ENCODE measurements around the gene STEAP1B. TPM values are rescaled to one million over a fixed set of nuclear protein-coding genes. Genes with fewer than 3 reads are reported as not detected.
"Not testable (repeated sequence)": the region's sequence is repeated elsewhere in the genome, so short reads cannot be mapped to it uniquely, and the experiment has no call there.

The STEAP1B gene
- polyA plus RNA-seq, 3 donors, result 0.16 TPM; not detected in 2

DNA sequence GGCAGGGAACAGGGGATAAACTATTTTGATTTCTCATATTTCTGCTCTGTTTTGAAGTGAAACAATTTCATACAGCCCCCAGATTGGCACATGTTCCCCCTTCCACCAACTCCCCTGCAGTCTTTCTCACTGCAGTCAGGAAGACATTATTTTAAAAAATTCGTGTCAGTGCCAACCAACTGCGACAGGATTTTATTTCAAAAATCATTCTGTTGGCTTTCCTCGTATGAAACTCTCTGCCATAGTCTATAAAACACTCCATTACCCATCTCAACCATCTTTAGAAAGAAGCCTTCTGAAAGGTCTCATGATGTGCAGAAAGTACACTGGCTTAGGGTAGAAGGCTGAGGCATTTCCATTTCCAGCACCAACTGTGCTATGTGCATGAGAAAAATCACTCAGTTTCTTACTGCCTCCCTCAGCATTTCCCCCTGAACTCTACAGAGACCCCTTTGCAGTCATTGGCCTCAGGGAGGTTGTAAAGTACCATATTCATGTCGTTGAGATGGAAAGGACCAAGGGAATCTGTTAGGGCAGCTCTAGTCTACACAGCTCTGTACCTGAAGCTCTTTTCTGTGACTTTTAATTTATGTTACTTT is 46.9 kb downstream of the STEAP1B start:
- no peaks in the 10 kb centered on the region for H3K79me2 ChIP-seq (ENCODE audit: insufficient read depth, low read length)
- H3K27me3 ChIP-seq (ENCODE audit: control insufficient read depth in 2 of 2, insufficient read depth in 2 of 2, low read length in 2 of 2), result peaks cover 21 to 31% of the 10 kb centered on the region in 2 donors
- H3K27ac Mint-ChIP-seq, result no peak overlapping the region
- H2AFZ ChIP-seq (ENCODE audit: insufficient read depth, low read depth, low read length, poor library complexity, severe bottlenecking), result no peak overlapping the region
- H3K4me3 ChIP-seq (replicated peaks in 1 of 3; ENCODE audit: low read depth in 2 of 3, low read length in 3 of 3), result no peak overlapping the region
- H3K4me1 Mint-ChIP-seq, result peaks cover 6% of the 10 kb centered on the region
- H4K20me1 ChIP-seq (ENCODE audit: insufficient read depth, low read length), result no peaks in the 10 kb centered on the region
- H3K9me3 ChIP-seq (replicated peaks in 1 of 2; ENCODE audit: control insufficient read depth in 1 of 2, insufficient read depth in 1 of 2, low read length in 2 of 2), result peaks cover 0 to 4% of the 10 kb centered on the region in 2 donors
- peaks cover 21 to 39% (median 28%) of the 10 kb centered on the region in 3 donors for H3K27me3 Mint-ChIP-seq (ENCODE audit: low read depth in 3 of 3)
- H3K27ac ChIP-seq (ENCODE audit: low read depth in 1 of 2, low read length in 2 of 2), result no peak overlapping the region
- H3K4me1 ChIP-seq (ENCODE audit: control insufficient read depth in 1 of 2, insufficient read depth in 2 of 2, low read length in 2 of 2), result no peaks in the 10 kb centered on the region
- no peak for DNase-seq
- H3K36me3 Mint-ChIP-seq, result no peaks in the 10 kb centered on the region
- no peaks in the 10 kb centered on the region for H3K36me3 ChIP-seq (replicated peaks in 1 of 2; ENCODE audit: control insufficient read depth in 1 of 2, insufficient read depth in 2 of 2, low read length in 2 of 2)
- intact Hi-C loops (cut with micrococcal nuclease), result no loop called here
- H3K9ac ChIP-seq (ENCODE audit: insufficient read depth, low read length, poor library complexity, severe bottlenecking), result no peak overlapping the region
- H3K9me3 Mint-ChIP-seq, result peaks cover 0 to 5% (median 0%) of the 10 kb centered on the region in 7 donors
- WGBS (ENCODE audit: insufficient coverage), result 60% methylated on average over 2 of the region's 4 CpGs
- H3K4me3 Mint-ChIP-seq, result peak overlapping the region in 1 of 2 donors; percentile 37
- TF ChIP-seq CTCF (IDR thresholded peaks at IDR 0.05), result no peak
- no peak overlapping the region for H3K4me2 ChIP-seq (replicated peaks; ENCODE audit: extremely low read depth, low read length, poor library complexity, severe bottlenecking)

DNA sequence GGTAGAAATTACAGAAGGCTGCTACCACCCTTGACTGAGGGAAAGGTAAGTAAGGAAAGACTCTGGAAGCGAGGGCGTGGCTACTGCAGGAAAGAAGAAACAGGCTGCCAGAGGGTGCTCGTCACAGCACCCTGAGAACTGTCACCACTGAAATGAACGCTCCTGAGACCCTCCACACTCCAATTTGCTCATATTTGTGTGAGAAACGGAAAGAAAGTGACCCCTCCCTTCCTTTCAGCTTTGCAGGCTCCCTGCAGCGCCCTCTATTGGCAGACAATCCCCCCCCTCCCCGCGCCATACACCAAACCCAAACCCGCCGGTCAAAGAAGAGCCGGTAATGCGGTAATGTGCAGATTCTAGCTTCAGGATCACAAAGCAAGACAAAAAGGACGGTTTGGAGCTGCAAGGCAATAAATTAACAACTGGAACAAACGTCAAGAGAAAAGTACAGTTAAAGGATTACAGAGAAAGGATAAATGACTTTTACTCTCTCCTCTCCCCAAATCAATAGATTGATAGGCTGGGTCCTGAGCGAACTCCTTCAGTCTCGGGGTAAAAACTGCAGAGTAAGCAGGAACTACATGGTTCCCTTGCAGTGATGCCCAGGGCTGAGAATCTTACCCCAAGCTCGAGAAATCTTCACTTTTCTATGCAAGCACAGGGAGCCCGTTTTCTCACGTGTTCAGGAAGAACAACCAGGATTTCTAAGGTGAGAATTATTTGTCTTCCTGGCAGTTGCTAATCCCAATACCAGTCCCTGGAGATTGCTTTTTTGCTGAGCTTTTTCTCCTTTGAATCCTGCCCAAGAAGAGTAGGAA is 47.6 kb downstream of the STEAP1B start:
- DNase-seq, result no peak
- TF ChIP-seq CTCF (IDR thresholded peaks at IDR 0.05), result peak; percentile 64
- Histone ChIP-seq H3K79me2 (ENCODE audit: insufficient read depth, low read length) (no peaks in the 10 kb centered on the region), H4K20me1 (ENCODE audit: insufficient read depth, low read length) (no peaks in the 10 kb centered on the region), H2AFZ (ENCODE audit: insufficient read depth, low read depth, low read length, poor library complexity, severe bottlenecking) (no peak overlapping the region), H3K27ac (ENCODE audit: low read depth in 1 of 2, low read length in 2 of 2) (no peak overlapping the region), H3K36me3 (replicated peaks in 1 of 2; ENCODE audit: control insufficient read depth in 1 of 2, insufficient read depth in 2 of 2, low read length in 2 of 2) (no peaks in the 10 kb centered on the region), H3K9me3 (replicated peaks in 1 of 2; ENCODE audit: control insufficient read depth in 1 of 2, insufficient read depth in 1 of 2, low read length in 2 of 2) (peaks cover 0 to 4% of the 10 kb centered on the region in 2 donors), H3K9ac (ENCODE audit: insufficient read depth, low read length, poor library complexity, severe bottlenecking) (no peak overlapping the region), H3K4me1 (ENCODE audit: control insufficient read depth in 1 of 2, insufficient read depth in 2 of 2, low read length in 2 of 2) (no peaks in the 10 kb centered on the region), H3K4me2 (replicated peaks; ENCODE audit: extremely low read depth, low read length, poor library complexity, severe bottlenecking) (no peak overlapping the region), H3K27me3 (ENCODE audit: control insufficient read depth in 2 of 2, insufficient read depth in 2 of 2, low read length in 2 of 2) (peaks cover 21 to 31% of the 10 kb centered on the region in 2 donors), H3K4me3 (replicated peaks in 1 of 3; ENCODE audit: low read depth in 2 of 3, low read length in 3 of 3) (no peak overlapping the region)
- Mint-ChIP-seq H3K9me3 (peaks cover 0 to 5% (median 0%) of the 10 kb centered on the region in 7 donors), H3K27ac (no peak overlapping the region), H3K36me3 (no peaks in the 10 kb centered on the region), H3K4me1 (peaks cover 6% of the 10 kb centered on the region), H3K27me3 (ENCODE audit: low read depth in 3 of 3) (peaks cover 21 to 39% (median 26%) of the 10 kb centered on the region in 3 donors), H3K4me3 (peak overlapping the region in 1 of 2 donors; percentile 56)
- intact Hi-C loops (cut with micrococcal nuclease), result no loop called here
- WGBS (ENCODE audit: insufficient coverage), result 22% methylated on average over 9 of the region's 19 CpGs

DNA sequence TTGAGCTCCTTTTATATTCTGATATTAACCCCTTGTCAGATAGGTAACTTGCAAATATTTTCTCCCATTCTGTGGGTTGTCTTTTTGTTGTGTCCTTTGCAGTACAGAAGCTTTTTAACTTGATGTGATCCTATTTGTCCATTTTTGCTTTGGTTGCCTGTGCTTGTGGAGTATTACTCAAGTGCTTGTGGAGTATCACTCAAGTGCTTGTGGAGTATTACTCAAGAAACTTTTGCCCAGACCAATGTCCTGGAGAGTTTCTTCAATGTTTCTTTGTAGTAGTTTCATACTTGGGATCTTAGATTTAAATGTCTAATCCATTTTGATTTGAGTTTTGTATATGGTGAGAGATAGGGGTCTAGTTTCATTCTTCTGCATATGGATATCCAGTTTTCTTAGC is 50.0 kb downstream of the STEAP1B start:
- H3K27ac Mint-ChIP-seq; H3K9me3 ChIP-seq (replicated peaks in 1 of 2; ENCODE audit: control insufficient read depth in 1 of 2, insufficient read depth in 1 of 2, low read length in 2 of 2); H3K36me3 ChIP-seq (replicated peaks in 1 of 2; ENCODE audit: control insufficient read depth in 1 of 2, insufficient read depth in 2 of 2, low read length in 2 of 2); H4K20me1 ChIP-seq (ENCODE audit: insufficient read depth, low read length); H3K4me3 ChIP-seq (replicated peaks in 1 of 3; ENCODE audit: low read depth in 2 of 3, low read length in 3 of 3); H3K9me3 Mint-ChIP-seq; H3K27ac ChIP-seq (ENCODE audit: low read depth in 1 of 2, low read length in 2 of 2); H3K9ac ChIP-seq (ENCODE audit: insufficient read depth, low read length, poor library complexity, severe bottlenecking); H2AFZ ChIP-seq (ENCODE audit: insufficient read depth, low read depth, low read length, poor library complexity, severe bottlenecking); H3K4me2 ChIP-seq (replicated peaks; ENCODE audit: extremely low read depth, low read length, poor library complexity, severe bottlenecking); H3K4me1 ChIP-seq (ENCODE audit: control insufficient read depth in 1 of 2, insufficient read depth in 2 of 2, low read length in 2 of 2); DNase-seq; H3K79me2 ChIP-seq (ENCODE audit: insufficient read depth, low read length); intact Hi-C loops (cut with micrococcal nuclease); H3K4me3 Mint-ChIP-seq; H3K36me3 Mint-ChIP-seq: not testable (repeated sequence)
- Mint-ChIP-seq H3K4me1 (peaks cover 14% of the 10 kb centered on the region), H3K27me3 (ENCODE audit: low read depth in 3 of 3) (peaks cover 26 to 47% (median 34%) of the 10 kb centered on the region in 3 donors)
- peaks cover 21 to 38% of the 10 kb centered on the region in 2 donors for H3K27me3 ChIP-seq (ENCODE audit: control insufficient read depth in 2 of 2, insufficient read depth in 2 of 2, low read length in 2 of 2)
